ENCODE results near the gene KHDC4. TPM values are rescaled to one million over a fixed set of nuclear protein-coding genes. Genes with fewer than 3 reads are reported as not detected.

The KHDC4 gene
- polyA plus RNA-seq, 1 donor from 2014 or later: 97.1 TPM

- H3F3A ChIP-seq (ENCODE audit: insufficient read depth, low read length, poor library complexity, severe bottlenecking): no peaks in the 10 kb centered on the region
- peaks cover 12% of the 10 kb centered on the region for H3K36me3 ChIP-seq (ENCODE audit: insufficient read depth, low read length)
- no peaks in the 10 kb centered on the region for H3K27me3 ChIP-seq (ENCODE audit: insufficient read depth, low read depth, low read length)
- H3K9me3 ChIP-seq (ENCODE audit: low read length): no peaks in the 10 kb centered on the region
- H2AFZ ChIP-seq (ENCODE audit: low read depth, low read length): no peak overlapping the region
- no peak overlapping the region for H3K27ac ChIP-seq (ENCODE audit: low read length)
- H3K9ac ChIP-seq (ENCODE audit: low read length): no peak overlapping the region
- H4K20me1 ChIP-seq (ENCODE audit: insufficient read depth): no peaks in the 10 kb centered on the region
- TF ChIP-seq REST (IDR thresholded peaks at IDR 0.05; ENCODE audit: borderline replicate concordance) (no peak), POLR2AphosphoS5 (IDR thresholded peaks at IDR 0.05) (no peak), MXI1 (conservative IDR thresholded peaks at IDR 0.05; ENCODE audit: poor library complexity, severe bottlenecking) (no peak), TAF1 (IDR thresholded peaks at IDR 0.05; ENCODE audit: low read depth) (no peak), RAD21 (conservative IDR thresholded peaks at IDR 0.05) (no peak), EP300 (conservative IDR thresholded peaks at IDR 0.05; ENCODE audit: poor library complexity, severe bottlenecking) (no peak), SMC3 (conservative IDR thresholded peaks at IDR 0.05; ENCODE audit: poor library complexity) (no peak), CTCF (IDR thresholded peaks at IDR 0.05; ENCODE audit: poor library complexity, severe bottlenecking) (no peak), EZH2 (IDR thresholded peaks at IDR 0.05; ENCODE audit: borderline replicate concordance, insufficient read depth, low read length, poor library complexity, severe bottlenecking) (no peak)
- no peaks in the 10 kb centered on the region for H3K9me2 ChIP-seq (ENCODE audit: insufficient read depth, low read length)
- H3K4me3 ChIP-seq (ENCODE audit: low read length): no peak overlapping the region
- no peaks in the 10 kb centered on the region for H3K79me2 ChIP-seq (replicated peaks; ENCODE audit: insufficient read depth, low read length)
- H3K4me2 ChIP-seq (ENCODE audit: low read length): no peak overlapping the region
These were observed 16.6 kb upstream of the KHDC4 start for GRCh38 chr1:155950829-155951228.

GRCh38 chr1:155947741-155948140 lies 13.5 kb upstream of the KHDC4 start:
- H3K36me3 ChIP-seq (ENCODE audit: insufficient read depth, low read length): peaks cover 7% of the 10 kb centered on the region
- H3K4me2 ChIP-seq (ENCODE audit: low read length): no peak overlapping the region

More at GRCh38 chr1:155947741-155948140, 13.5 kb upstream of the KHDC4 start:
- TF ChIP-seq RAD21 (conservative IDR thresholded peaks at IDR 0.05): no peak
- no peak for TF ChIP-seq EP300 (conservative IDR thresholded peaks at IDR 0.05; ENCODE audit: poor library complexity, severe bottlenecking)
- TF ChIP-seq CTCF (IDR thresholded peaks at IDR 0.05; ENCODE audit: poor library complexity, severe bottlenecking): no peak
- no peak for TF ChIP-seq SMC3 (conservative IDR thresholded peaks at IDR 0.05; ENCODE audit: poor library complexity)
- no peak for TF ChIP-seq REST (IDR thresholded peaks at IDR 0.05; ENCODE audit: borderline replicate concordance)
- H3K79me2 ChIP-seq (replicated peaks; ENCODE audit: insufficient read depth, low read length): no peaks in the 10 kb centered on the region
- H3K9me2 ChIP-seq (ENCODE audit: insufficient read depth, low read length): no peaks in the 10 kb centered on the region
- H3K9me3 ChIP-seq (ENCODE audit: low read length): no peaks in the 10 kb centered on the region
- H4K20me1 ChIP-seq (ENCODE audit: insufficient read depth): no peaks in the 10 kb centered on the region
- H3K27me3 ChIP-seq (ENCODE audit: insufficient read depth, low read depth, low read length): no peaks in the 10 kb centered on the region
- H2AFZ ChIP-seq (ENCODE audit: low read depth, low read length): no peak overlapping the region
- no peak overlapping the region for H3K9ac ChIP-seq (ENCODE audit: low read length)
- no peak overlapping the region for H3K4me3 ChIP-seq (ENCODE audit: low read length)
- H3F3A ChIP-seq (ENCODE audit: insufficient read depth, low read length, poor library complexity, severe bottlenecking): no peaks in the 10 kb centered on the region
- no peak overlapping the region for H3K27ac ChIP-seq (ENCODE audit: low read length)

Measured in neural cell (in vitro differentiated cells).